Muscle of leg (tissue), 11 donors: ENCODE measurements around the gene EXOC6B. TPM values are rescaled to one million over a fixed set of nuclear protein-coding genes. Genes with fewer than 3 reads are reported as not detected.

Source experiments
- DNase-seq: peaks from one replicate; pipeline ENCODE4 v3.0.0; 2013
- H3K27ac ChIP-seq: one replicate; pipeline ENCODE4 v1.5.1; 2013; ENCODE audit warnings: mild to moderate bottlenecking, low read length, control low read depth
- H3K27me3 ChIP-seq: one replicate; pipeline ENCODE4 v1.6.1; 2013; ENCODE audit warnings: low read length; ENCODE audit not compliant: control insufficient read depth, insufficient read depth
- H3K36me3 ChIP-seq: one replicate; pipeline ENCODE4 v1.6.1; 2013; ENCODE audit warnings: low read length; ENCODE audit not compliant: control insufficient read depth, insufficient read depth
- H3K4me1 ChIP-seq: one replicate; pipeline ENCODE4 v1.6.1; 2013; ENCODE audit warnings: low read length; ENCODE audit not compliant: control insufficient read depth, insufficient read depth
- H3K4me3 ChIP-seq: one replicate; pipeline ENCODE4 v1.5.1; 2013; ENCODE audit warnings: low read length, control low read depth
- H3K9me3 ChIP-seq: replicated peaks from 2 replicates; pipeline ENCODE4 v1.6.1; 2013; ENCODE audit warnings: low read depth, low read length; ENCODE audit not compliant: control insufficient read depth
- WGBS: methylation state at CpG from one replicate; pipeline ENCODE4 v1.1.5; 2013; ENCODE audit warnings: missing lambda C conversion rate; ENCODE audit not compliant: insufficient coverage; 5-methylcytosine and 5-hydroxymethylcytosine counted together
- polyA plus RNA-seq, 8 donors: library from polyadenylated mRNA; unstranded; fragments of 120-200 nt; gene quantifications; one replicate each; pipeline versions ENCODE4 v1.2.1 to v1.2.3, GENCODE V29; 2013; ENCODE audit warnings: inconsistent platforms in 1 of 8, low replicate concordance in 1 of 8; ENCODE audit not compliant: insufficient read length in 8 of 8, insufficient read depth in 1 of 8
- total RNA-seq: library from RNA; stranded (reverse); fragments of 120-200 nt; gene quantifications from one replicate; pipeline ENCODE4 v1.2.4, GENCODE V29; 2013

EXOC6B gene
- total and polyA plus RNA-seq, 9 donors = 8.5 to 17.1 (median 10.8) TPM

GRCh38 chr2:72719416-72719815 is 106.4 kb downstream of the EXOC6B start:
- no peaks in the 10 kb centered on the region for H3K36me3 ChIP-seq
- no peaks in the 10 kb centered on the region for H3K27me3 ChIP-seq
- no peak overlapping the region for H3K4me3 ChIP-seq
- 86% methylated on average over 2 of the region's 4 CpGs for WGBS
- no peak overlapping the region for H3K27ac ChIP-seq
- no peak for DNase-seq
- no peaks in the 10 kb centered on the region for H3K4me1 ChIP-seq
- no peaks in the 10 kb centered on the region for H3K9me3 ChIP-seq

GRCh38 chr2:72718876-72719275 is 107.0 kb downstream of the EXOC6B start:
- Histone ChIP-seq H3K36me3 (no peaks in the 10 kb centered on the region), H3K4me3 (no peak overlapping the region), H3K27ac (no peak overlapping the region), H3K4me1 (no peaks in the 10 kb centered on the region), H3K27me3 (no peaks in the 10 kb centered on the region), H3K9me3 (no peaks in the 10 kb centered on the region)
- no peak for DNase-seq

- no CpG with 5 or more reads among the region's 2 CpGs for WGBS
- H3K9me3 ChIP-seq = no peaks in the 10 kb centered on the region
- no peaks in the 10 kb centered on the region for H3K36me3 ChIP-seq
Measured at GRCh38 chr2:72716601-72717000, 109.2 kb downstream of the EXOC6B start.

GRCh38 chr2:72713857-72714256 is 112.0 kb downstream of the EXOC6B start:
- Histone ChIP-seq H3K4me1 (no peaks in the 10 kb centered on the region), H3K4me3 (no peak overlapping the region), H3K27ac (no peak overlapping the region), H3K36me3 (no peaks in the 10 kb centered on the region), H3K9me3 (no peaks in the 10 kb centered on the region), H3K27me3 (no peaks in the 10 kb centered on the region)
- no peak for DNase-seq

More at GRCh38 chr2:72716601-72717000, 109.2 kb downstream of the EXOC6B start:
- DNase-seq = no peak
- no peak overlapping the region for H3K27ac ChIP-seq
- no peak overlapping the region for H3K4me3 ChIP-seq
- no peaks in the 10 kb centered on the region for H3K4me1 ChIP-seq
- no peaks in the 10 kb centered on the region for H3K27me3 ChIP-seq

GRCh38 chr2:72712977-72713376 is 112.9 kb downstream of the EXOC6B start:
- Histone ChIP-seq H3K4me1 (no peaks in the 10 kb centered on the region), H3K4me3 (no peak overlapping the region), H3K9me3 (no peaks in the 10 kb centered on the region), H3K27ac (no peak overlapping the region), H3K36me3 (no peaks in the 10 kb centered on the region), H3K27me3 (no peaks in the 10 kb centered on the region)
- DNase-seq = no peak

- Histone ChIP-seq H3K4me1 (no peaks in the 10 kb centered on the region), H3K27me3 (no peaks in the 10 kb centered on the region), H3K4me3 (no peak overlapping the region), H3K9me3 (no peaks in the 10 kb centered on the region), H3K27ac (no peak overlapping the region), H3K36me3 (no peaks in the 10 kb centered on the region)
- DNase-seq = no peak
Measured at GRCh38 chr2:72712304-72712703, 113.5 kb downstream of the EXOC6B start.

- DNase-seq = no peak
- WGBS = no CpG with 5 or more reads among the region's 1 CpG
- H3K27ac ChIP-seq = no peak overlapping the region
- H3K4me3 ChIP-seq = no peak overlapping the region
- H3K4me1 ChIP-seq = no peaks in the 10 kb centered on the region
- H3K36me3 ChIP-seq = no peaks in the 10 kb centered on the region
- H3K9me3 ChIP-seq = no peaks in the 10 kb centered on the region
- no peaks in the 10 kb centered on the region for H3K27me3 ChIP-seq
Measured at GRCh38 chr2:72710418-72711152, 115.2 kb downstream of the EXOC6B start.

- H3K9me3 ChIP-seq = no peaks in the 10 kb centered on the region
- H3K4me3 ChIP-seq = no peak overlapping the region
- WGBS = no CpG with 5 or more reads among the region's 1 CpG
- H3K4me1 ChIP-seq = no peaks in the 10 kb centered on the region
- no peak overlapping the region for H3K27ac ChIP-seq
- no peaks in the 10 kb centered on the region for H3K36me3 ChIP-seq
- no peaks in the 10 kb centered on the region for H3K27me3 ChIP-seq
- no peak for DNase-seq
Measured at GRCh38 chr2:72708236-72708635, 117.6 kb downstream of the EXOC6B start.

GRCh38 chr2:72698300-72698699 is 127.5 kb downstream of the EXOC6B start:
- Histone ChIP-seq H3K36me3 (no peaks in the 10 kb centered on the region), H3K9me3 (no peaks in the 10 kb centered on the region), H3K27me3 (no peaks in the 10 kb centered on the region), H3K27ac (no peak overlapping the region), H3K4me1 (peaks cover 7% of the 10 kb centered on the region), H3K4me3 (no peak overlapping the region)
- no CpG with 5 or more reads among the region's 3 CpGs for WGBS
- DNase-seq = no peak

GRCh38 chr2:72696559-72696958 is 129.3 kb downstream of the EXOC6B start:
- DNase-seq = no peak
- no CpG with 5 or more reads among the region's 2 CpGs for WGBS

GRCh38 chr2:72695676-72696075 is 130.2 kb downstream of the EXOC6B start:
- no peak for DNase-seq
- no peak overlapping the region for H3K27ac ChIP-seq
- no CpG with 5 or more reads among the region's 1 CpG for WGBS
- no peaks in the 10 kb centered on the region for H3K9me3 ChIP-seq
- peaks cover 7% of the 10 kb centered on the region for H3K4me1 ChIP-seq
- no peak overlapping the region for H3K4me3 ChIP-seq
- H3K27me3 ChIP-seq = no peaks in the 10 kb centered on the region
- no peaks in the 10 kb centered on the region for H3K36me3 ChIP-seq

More at GRCh38 chr2:72696559-72696958, 129.3 kb downstream of the EXOC6B start:
- H3K4me3 ChIP-seq = no peak overlapping the region
- no peak overlapping the region for H3K27ac ChIP-seq
- peaks cover 7% of the 10 kb centered on the region for H3K4me1 ChIP-seq
- H3K9me3 ChIP-seq = no peaks in the 10 kb centered on the region
- H3K27me3 ChIP-seq = no peaks in the 10 kb centered on the region
- H3K36me3 ChIP-seq = no peaks in the 10 kb centered on the region
